ENCODE results near the gene MAN1B1.
"Not testable (repeated sequence)": the region's sequence is repeated elsewhere in the genome, so short reads cannot be mapped to it uniquely, and the experiment has no call there.

Gene MAN1B1

DNA sequence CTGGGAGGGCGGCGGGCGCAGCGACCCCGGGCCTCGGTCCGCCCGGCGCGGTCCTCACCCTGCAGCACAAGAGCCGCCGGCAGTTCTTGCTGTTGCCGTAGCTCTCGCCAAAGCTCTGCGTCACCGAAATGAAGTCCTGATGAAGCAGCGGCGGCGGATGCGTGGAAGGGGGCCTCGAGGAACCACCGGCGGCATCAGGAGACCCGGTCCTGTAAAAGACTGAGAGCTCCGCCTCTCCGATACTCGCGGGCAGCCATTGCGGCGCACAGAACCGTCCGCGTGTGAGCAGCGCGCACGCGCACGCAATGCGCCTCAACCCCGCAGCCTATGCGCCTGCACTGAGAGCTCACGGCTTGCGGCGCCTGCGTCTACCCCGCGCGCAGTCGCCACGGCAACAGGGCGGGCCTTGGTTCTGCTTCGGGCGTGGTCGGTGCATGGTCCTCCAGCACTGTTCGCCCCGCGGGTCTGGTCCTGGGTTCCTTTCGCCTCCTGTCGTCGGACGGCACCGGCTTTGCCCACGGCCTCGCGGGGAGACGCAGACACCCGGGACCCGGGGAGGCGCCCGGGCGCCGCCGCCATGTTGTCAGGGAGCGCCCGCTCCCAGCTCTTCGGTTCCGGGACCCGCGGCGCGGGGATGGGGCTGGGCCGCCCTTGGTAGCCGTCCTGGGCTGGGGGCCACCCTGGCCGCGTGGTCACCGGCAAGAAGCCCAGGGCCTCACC lies 42.8 kb downstream of the MAN1B1 start:
- DNase-seq, result peak; percentile 81 to 85

DNA sequence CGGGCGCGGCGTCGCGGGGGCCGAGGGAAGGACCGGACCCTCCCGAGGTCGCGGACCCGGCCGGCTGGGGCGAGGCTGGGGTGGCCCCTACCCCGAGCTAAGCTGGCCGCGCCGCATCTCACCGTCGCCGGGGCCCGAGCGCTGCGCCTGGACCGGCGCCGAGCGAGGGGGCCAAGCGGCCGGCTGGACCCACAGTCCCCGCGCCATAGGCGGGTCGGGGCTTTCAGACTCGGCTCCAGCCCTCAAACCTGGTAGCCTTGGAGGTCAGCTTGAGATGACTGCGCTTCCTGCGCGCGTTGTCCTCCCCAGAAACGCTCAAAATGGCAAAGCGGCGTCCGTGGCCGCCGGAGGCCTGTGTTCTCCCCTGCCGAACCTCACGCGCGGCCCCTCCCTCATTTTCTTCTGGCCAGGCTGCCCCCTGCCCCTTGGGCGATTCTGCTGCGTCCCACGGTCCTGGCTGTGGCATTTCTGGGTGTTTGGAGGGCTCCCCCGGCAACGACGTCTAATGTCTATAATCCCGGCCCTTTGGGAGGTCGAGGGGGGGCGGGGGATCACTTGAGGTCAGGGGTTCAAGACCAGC lies 43.5 kb downstream of the MAN1B1 start:
- no peak for DNase-seq

DNA sequence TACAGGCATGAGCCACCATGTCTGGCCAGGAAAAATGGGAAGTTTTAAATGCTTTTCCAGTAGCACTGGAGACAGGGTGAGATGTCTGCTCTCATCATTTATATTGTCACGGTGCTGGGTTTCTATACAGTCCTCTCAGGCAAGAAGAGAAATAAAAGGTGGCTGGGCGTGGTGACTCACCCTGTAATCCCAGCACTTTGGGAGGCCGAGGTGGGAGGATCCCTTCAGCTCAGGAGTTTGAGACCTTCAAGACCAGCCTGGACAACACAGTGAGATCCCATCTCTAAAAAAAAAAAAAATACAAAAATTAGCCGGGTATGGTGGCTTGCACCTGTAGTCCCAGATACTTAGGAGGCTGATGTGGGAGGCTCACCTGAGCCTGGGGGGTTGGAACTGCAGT lies 47.4 kb downstream of the MAN1B1 start:
- DNase-seq, result no peak

DNA sequence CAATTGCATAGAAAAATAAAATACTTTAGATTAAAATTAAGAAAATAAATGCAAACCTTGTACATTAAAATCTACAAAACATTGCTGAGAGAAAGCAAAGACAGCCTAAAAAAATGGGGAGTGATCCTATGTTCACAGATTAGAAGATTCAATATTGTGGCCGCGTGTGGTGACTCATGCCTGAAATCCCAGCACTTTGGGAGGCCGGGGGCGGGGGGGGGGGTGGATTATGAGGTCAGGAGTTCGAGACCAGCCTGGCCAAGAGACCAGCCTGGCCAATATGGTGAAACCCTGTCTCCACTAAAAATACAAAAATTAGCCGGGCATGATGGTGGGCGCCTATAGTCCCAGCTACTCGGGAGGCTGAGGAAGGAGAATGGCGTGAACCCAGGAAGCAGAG lies 48.4 kb downstream of the MAN1B1 start:
- not testable (repeated sequence) for DNase-seq

DNA sequence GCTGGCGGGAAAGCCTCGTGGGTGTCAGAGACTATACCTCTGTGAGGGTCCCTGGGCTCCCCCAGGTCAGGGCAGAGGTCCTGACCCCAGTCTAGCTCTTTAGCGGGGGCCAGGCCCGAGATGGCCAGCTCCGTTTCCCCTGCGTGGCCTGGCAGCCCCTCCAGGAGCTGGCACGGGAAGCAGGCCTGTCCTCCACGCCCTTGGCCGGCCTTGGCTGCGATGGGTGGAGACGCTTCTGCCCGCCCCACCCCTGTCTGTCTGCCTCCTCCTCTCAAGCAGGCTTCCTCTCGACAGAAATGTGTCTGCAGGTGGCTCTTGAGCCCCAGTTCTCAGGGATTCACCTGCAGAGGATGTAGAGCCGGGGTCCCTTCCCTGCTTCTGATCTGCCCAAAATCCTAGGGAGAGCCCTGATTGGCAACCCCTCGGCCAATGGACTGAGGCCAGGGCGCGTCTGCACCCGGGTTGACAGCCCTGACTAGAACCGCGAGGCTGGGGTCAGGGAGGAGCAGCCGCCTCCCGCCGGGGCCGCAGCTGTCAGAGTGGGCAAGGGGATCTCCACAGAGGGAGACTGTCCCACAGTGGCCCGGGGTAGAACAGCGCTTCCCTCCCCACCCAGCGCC lies 49.6 kb downstream of the MAN1B1 start:
- DNase-seq, result no peak

DNA sequence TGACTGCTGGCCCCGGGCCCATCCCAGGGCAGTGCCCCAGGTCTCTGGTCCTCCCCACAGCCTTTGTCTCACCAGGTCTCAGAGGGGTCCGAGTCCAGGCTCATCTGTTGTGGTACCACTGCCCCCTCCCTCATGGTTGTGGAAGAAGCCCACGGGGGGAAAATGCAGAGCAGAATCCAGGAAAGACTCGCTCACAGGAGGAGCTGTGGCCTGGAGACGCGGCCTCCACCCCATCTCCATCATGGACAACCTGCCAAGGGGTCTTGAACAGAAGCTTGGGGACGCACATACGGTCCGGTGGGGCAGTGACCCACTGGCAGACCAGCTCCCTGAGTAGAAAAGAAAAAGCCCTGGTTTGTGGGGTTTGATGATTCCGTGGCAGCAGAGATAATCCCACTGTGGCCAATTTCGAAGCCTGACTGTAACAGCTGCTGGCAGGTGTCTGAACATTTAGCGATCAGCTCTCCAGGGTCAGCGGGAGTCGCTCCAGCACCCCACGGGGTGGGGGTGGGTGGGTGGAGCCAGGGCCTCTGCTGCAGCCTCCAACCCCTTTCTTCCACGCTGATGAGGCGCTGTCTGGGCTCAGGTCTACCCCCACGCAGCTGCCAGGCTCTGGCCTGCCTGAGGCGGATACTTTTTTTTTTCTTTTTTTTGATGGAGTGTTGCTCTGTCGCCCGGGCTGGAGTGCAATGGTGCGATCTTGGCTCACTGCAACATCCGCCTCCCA lies 50.3 kb downstream of the MAN1B1 start:
- DNase-seq, result no peak

DNA sequence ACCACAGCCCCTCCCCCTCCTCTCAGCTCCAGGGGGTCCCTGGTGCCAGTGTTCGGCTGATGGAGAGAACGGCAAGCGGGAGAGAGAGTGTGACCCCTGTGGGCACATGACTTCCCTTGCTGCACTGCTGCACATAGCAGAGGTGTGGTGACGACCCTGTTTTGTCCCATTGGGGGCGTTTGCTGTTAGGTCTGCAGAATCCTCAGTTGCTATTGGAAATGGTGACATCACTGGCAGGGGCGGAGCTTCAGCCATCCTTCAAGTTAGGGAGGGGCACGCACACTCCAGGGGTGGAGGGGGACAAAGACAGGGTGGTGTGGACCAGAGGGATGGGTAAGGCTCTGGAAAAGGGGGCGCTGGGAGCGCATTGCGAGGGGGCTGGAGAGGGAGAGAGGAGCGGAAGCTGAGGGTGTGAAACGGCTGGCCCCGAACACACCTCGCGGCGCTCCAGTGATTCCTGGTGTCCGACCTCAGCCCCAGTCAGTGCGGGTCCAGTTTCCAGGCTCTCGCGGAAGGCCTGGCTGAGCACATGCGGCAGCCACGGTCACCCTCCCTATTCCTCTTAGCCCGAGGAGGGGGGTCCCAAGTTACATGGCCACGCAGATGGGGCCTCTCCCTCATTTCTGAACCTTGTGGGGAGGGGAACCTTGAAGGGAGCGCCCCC lies 51.4 kb downstream of the MAN1B1 start:
- no peak for DNase-seq

DNA sequence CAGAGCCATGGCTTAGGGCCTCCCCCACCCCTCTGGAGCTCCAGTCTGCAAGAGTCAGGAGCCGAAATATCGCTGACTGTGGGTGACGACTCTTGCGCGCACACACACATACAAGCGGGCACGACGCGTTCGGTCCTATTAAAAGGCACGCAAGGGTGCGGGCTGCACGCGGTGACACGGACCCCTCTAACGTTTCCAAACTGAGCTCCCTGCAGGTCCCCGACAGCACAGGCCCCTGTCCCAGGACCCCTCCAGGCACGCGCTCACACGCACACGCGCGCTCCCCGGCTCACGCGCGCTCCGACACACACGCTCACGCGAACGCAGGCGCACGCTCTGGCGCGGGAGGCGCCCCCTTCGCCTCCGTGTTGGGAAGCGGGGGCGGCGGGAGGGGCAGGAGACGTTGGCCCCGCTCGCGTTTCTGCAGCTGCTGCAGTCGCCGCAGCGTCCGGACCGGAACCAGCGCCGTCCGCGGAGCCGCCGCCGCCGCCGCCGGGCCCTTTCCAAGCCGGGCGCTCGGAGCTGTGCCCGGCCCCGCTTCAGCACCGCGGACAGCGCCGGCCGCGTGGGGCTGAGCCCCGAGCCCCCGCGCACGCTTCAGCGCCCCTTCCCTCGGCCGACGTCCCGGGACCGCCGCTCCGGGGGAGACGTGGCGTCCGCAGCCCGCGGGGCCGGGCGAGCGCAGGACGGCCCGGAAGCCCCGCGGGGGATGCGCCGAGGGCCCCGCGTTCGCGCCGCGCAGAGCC lies 52.1 kb downstream of the MAN1B1 start, which contains the start of gene GRIN1:
Gene GRIN1, plus strand, starts transcription at position 433 of the 746 bp plus-strand sequence. CDS start 333 bp downstream, outside the sequence.
- no peak for DNase-seq

DNA sequence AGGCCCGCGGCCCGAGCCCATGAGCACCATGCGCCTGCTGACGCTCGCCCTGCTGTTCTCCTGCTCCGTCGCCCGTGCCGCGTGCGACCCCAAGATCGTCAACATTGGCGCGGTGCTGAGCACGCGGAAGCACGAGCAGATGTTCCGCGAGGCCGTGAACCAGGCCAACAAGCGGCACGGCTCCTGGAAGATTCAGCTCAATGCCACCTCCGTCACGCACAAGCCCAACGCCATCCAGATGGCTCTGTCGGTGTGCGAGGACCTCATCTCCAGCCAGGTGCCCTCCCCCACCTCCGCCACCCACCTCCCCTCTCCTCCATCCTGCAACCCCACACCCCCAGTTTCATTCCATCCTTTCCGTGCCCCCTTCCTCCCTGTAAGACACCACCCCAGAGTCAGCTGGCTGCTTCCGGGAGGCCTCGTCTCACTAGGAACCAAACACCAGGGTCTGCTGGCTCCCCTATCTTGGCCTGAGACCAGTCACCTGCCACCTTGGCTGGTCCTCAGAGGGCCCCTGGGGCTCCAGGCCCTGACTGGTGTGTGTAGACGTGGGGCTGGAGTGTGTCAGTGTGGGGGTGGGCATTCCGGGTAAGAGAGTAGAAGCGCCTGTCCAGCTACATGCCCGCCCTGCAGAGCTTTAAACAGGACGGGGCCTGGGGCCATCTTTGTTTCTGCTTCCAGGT lies 52.8 kb downstream of the MAN1B1 start:
- no peak for DNase-seq

DNA sequence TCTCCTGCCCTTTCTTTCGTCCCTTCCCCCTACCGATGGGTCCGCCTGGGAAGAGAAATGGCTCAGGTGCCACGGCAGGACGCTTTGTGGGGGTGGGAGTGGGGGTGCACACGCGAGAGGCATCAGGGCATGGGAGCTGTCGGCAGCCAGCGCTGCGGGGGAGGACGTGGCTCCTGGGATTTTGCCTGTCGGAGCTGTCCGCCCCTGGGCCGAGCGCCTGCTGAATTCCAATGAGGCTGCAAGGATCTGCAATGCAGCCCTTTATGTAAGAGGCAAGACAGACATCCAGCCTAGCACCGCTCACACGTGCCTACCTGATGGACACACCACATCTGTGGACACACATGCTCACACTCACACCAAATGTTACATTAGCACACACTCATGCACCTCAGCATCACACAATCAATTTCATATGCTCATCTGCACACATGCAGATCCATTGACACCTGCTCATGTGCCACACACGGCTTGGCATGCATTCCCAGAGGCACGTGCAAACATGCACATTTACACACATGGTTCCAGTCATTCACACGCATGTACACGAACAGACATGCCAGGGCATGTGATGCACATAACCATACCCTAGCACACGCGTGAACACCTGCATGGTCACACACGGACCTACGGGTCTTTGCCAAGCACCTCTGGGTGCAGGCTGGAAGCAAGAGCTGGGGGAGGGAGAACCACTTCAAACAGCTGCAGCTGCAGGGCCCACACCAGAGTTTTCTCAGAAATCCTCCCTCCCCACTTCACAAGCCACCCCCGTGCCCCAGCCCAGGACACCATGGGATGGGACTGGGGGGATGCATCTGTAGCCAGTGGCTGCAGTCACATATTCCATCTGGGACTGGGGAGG lies 53.6 kb downstream of the MAN1B1 start:
- no peak for DNase-seq

DNA sequence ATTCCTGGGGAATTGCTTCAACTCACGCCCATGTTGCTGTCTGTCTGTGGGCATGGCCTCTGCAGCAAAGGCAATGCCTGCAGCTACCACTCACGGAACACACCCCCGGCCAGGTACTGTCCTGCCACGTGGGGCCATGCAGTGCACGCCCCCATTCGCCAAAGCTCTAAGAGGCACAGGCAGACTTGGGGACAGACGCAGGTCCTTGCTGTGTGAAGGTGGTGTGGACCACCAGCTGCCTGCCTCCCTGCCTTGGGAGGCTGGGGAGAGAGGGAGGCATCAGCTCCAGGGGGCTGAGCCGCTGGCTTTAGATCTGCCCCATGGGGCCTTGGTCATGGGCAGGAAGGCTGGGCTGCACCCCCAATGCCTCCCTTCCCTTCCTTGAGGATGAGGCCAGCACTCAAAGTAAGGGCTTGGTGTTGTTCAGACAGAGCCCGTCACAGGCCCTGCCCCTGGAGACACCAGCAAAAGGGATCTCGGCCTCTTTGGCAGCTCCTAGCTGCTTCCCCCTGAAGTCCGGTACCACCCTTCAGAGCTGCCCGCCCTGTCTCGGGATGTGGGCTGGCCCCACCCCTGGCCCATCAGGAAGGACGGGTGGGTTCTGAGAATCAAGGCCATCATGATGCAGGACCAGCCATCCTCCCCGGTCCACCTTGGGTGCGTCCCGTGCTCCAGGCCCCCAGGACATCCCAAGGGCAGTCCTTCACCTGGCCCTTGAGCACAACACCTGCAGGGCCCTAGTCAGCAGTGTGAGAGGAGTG lies 54.4 kb downstream of the MAN1B1 start:
- DNase-seq, result no peak

DNA sequence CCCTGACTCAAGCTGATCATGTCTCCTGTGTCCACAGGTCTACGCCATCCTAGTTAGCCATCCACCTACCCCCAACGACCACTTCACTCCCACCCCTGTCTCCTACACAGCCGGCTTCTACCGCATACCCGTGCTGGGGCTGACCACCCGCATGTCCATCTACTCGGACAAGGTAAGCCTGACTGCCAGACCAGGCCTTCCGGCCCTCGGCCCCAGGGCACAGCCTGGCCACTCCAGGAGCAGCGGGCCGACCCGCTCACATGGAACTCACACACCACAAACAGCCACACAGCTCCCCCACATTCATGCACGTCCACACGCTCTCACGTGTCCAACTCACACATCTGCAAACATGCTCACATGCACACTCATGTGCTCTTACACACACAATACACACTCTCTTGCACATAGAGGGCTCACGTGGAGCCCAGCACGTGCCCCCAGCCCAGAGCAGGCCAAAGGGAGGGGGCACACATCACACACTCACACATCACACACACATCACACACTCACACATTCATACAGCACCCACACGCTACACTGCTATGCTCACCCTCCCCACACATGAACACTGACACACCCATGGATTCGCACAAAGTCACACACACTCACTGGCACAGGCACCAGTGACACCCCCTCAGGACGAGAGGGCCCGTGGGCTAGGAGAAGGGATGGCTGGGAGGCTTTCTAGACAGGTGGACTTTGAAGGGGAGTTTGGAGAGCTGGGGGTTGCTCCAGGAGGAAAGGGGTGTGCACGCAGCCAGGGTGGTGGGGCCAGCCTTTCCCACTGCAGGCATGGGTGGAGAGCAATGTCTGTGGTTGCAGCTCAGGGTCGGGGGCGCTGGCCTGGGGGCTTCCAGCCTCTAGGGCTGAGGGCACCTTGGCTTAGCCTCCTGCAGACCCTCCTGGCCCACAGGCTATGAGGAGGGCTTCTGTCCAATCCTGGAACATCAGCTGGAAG lies 55.5 kb downstream of the MAN1B1 start:
- DNase-seq, result no peak

DNA sequence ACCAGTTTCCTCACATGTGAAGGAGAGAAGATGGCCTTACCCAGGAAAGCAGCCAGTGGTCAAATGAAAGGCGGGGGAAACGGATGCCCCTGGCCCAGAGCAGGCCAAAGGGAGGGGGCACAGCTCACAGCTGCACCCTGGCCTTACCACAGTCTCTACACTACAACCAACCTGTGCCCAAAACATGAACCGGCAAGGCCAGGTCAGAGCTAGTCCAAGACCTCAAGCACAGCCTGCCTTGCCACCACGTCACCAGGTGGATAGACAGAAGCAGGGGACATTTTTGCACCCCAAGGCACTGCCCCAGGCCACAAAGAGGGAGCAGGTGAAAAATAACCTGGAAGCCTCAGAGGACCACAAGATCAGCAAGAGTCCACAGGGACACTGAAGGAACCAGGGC lies 56.7 kb downstream of the MAN1B1 start:
- no peak for DNase-seq

DNA sequence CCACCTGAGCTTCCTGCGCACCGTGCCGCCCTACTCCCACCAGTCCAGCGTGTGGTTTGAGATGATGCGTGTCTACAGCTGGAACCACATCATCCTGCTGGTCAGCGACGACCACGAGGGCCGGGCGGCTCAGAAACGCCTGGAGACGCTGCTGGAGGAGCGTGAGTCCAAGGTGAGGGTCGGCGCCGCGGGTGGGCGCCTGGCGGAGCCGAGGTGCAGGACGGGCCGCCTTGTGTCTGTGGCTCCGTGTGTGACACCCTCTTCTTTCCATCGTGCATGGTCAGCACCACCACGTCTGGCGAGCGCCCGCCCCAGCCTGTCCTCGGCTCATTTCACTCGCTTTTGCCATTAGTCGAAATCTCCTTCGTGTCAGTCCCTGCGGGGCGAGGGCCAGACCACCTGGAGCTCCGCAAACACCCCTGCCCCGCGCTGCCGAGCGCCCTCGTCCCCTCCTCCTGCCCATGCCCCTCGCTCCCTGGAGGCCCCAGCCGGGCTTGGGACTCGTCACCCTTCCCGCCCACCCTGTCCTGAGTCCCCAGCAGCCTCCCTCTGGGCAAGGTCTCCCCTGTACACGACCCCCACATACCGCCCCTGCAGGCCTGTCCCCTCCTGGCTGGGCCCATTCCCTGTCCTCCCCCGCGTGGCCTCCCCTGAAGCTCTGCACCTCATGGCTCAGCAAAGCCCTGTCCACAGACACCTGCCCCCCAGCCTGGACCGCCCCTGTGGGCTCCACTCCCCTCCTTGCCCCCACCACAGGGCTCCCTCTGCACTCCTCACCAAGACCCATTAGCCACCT lies 59.1 kb downstream of the MAN1B1 start:
- DNase-seq, result no peak

DNA sequence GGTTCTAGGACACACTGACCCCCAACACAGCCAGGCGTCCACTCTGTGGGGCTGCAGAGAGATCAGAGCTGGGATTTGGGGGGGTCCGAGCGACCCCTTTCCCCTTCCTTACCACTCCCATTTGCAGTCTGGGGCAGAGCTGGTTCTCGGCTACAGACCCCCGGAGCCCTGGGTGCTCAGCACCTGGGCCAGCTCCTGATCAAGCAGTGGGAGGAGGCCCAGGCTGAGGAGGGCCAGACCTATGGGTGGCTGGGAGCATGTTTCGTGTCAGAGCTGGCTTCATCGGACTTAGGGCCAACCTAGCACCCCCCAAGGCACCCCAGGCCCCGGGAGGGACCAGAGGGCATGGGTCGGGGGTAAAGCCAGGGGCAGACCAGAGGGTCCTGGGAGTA lies 59.7 kb downstream of the MAN1B1 start:
- no peak for DNase-seq

DNA sequence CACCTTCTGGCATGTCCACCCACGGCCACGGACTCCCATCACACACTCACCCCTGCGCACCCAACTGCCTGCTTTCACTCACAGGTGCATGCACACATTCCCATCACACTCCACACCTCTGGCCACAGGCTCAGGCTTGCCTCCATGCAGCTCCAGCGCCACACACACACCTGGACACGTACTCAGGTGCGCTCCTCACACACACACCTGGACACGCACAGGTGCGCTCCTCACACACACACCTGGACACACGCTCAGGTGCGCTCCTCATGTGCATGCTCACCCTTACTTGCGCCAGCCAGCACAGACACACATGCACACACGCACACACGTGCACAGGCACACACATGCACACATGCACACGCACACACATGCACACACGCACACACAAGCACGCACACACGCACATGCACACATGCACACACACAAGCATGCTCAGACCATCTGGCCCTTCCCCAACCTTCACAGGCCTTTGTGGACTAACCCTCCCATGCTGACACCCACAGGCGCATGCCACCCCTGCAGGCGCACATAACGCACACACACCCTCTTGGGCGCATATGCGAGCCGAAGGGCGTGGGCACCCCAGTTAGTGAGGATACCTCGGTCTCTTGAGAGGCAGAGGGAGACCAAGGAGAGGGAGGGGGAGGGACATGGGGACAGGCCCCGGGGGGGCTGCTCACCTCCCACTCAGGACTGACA lies 60.5 kb downstream of the MAN1B1 start:
- no peak for DNase-seq

DNA sequence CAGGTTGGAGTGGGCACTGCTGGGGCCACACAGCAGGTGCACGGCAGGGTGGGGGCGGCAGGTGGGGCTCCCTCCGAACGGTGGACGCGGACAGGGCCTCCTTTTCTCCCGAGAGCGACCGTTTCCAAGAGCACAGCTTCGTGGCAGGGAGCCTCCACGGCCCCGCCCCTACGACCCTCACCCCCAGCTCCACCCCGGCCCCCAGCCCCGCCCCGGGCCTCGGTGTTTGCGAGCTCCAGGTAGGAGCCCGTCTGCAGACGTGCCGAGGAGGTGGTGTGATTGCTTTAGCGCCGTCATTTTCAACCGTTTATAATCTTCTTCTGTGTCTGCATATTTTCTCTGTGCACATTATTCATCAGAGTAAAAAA lies 61.0 kb downstream of the MAN1B1 start:
- DNase-seq, result no peak
